GM06990 (cell line): ENCODE results near the gene ODAD4.

Experiments
- DNase-seq: peaks from one replicate; pipeline ENCODE4 v3.0.0-alpha.2; 2011; ENCODE audit not compliant: insufficient read length; ENCODE audit errors: extremely low read depth
- H3K27me3 ChIP-seq: replicated peaks from 2 replicates; pipeline ENCODE4 v1.6.0; 2011; ENCODE audit warnings: low read length; ENCODE audit not compliant: control insufficient read depth, insufficient read depth
- H3K36me3 ChIP-seq: 2 replicates; pipeline ENCODE4 v1.5.1; 2011; ENCODE audit warnings: low read length; ENCODE audit not compliant: control insufficient read depth, insufficient read depth
- H3K4me3 ChIP-seq: replicated peaks from 2 replicates; pipeline ENCODE4 v1.5.1; 2011; ENCODE audit warnings: low read depth, mild to moderate bottlenecking, control low read depth, low read length
- TF ChIP-seq, protein P1 (sequence below): IDR thresholded peaks from 2 replicates; pipeline ENCODE4 v1.5.1; 2011; ENCODE audit warnings: low read length, control low read depth, mild to moderate bottlenecking, inconsistent platforms; ENCODE audit not compliant: insufficient read depth, poor library complexity, severe bottlenecking

The ODAD4 gene

DNA sequence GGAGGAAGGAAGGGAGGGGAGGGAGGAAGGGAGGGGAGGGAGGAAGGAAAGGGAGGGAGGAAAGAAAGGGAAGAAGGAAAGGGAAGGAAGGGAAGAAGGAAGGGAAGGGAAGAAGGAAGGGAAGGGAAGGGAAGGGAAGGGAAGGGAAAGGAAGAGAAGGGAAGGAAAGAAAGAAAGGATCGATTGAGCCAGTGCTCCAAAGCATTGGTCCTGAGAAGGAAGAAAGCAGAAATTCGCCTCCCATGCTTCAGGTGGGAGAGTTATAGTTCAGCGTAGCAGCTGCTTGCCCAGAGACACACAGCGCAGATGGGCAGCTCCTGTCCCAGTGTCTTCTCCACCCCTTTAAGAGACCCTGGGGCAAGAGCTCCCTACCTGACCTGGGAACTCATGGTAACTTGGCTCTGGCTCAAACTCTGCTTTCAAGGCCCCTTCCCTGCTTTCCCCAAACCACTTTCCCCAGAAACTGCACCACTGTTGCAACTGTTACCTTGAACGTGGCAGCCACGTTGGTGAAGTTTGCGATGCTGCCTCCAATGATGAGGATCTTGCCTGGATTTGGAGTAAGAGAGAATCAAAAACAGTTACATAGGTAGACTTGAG is 26.1 kb upstream of the ODAD4 start:
- Histone ChIP-seq H3K36me3 (peaks cover 54% of the 10 kb centered on the region), H3K4me3 (no peak overlapping the region), H3K27me3 (no peaks in the 10 kb centered on the region)
- no peak for DNase-seq
- TF ChIP-seq, protein P1, sequence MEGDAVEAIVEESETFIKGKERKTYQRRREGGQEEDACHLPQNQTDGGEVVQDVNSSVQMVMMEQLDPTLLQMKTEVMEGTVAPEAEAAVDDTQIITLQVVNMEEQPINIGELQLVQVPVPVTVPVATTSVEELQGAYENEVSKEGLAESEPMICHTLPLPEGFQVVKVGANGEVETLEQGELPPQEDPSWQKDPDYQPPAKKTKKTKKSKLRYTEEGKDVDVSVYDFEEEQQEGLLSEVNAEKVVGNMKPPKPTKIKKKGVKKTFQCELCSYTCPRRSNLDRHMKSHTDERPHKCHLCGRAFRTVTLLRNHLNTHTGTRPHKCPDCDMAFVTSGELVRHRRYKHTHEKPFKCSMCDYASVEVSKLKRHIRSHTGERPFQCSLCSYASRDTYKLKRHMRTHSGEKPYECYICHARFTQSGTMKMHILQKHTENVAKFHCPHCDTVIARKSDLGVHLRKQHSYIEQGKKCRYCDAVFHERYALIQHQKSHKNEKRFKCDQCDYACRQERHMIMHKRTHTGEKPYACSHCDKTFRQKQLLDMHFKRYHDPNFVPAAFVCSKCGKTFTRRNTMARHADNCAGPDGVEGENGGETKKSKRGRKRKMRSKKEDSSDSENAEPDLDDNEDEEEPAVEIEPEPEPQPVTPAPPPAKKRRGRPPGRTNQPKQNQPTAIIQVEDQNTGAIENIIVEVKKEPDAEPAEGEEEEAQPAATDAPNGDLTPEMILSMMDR: no peak

DNA sequence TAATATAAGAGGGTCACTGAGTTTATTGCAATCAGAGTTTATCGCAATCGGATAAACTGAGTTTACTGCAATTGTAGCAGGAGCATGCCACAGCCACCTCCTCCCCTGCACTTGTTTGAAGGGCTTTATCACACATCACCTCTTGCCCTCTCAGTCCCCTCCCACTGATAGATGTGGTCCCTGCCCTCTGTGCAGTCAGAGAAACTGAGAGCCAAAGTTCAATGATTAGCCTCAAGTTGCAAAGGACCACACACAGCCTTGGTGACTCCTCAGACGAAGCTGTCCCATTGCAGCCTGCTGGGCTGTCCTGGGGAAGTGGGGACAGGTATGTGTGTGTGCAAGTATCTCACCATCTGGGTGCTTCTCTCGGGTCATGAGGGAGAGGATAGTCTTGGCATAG is 25.2 kb upstream of the ODAD4 start:
- H3K4me3 ChIP-seq: no peak overlapping the region
- TF ChIP-seq, protein P1: no peak

DNA sequence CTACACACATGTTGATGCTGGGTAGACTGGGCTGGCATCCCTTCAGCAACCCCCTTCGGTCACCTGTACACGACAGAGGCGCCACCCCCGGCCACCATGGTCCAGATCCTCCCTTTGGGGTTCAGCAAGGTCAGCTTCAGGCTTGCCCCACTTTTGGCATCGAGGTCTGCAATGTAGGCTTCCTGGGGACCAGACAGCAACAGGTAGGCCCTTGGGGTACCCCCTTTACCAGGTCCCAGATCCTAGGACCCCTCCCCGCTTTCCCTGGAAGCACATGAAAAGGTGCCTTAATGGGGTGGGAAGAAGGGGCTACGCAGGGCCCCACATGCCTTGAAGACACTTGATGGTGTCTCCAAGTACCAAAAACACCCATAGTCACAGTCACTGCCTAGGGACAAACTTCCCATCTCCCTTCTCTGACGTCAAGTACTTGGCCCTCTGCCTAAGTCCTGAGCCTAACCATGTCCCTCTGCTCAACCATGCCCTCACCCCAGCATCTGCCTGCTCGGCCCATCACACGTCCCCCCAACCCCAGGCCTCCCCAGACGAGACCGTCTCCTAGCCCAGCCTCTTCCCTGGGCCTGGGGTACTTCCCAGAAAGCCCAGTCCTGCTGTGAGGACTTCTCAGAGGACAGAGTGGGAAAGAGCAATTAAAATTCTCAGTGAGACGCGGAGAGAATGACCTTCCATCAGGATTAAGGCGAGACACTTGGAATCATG is 23.8 kb upstream of the ODAD4 start:
- H3K27me3 ChIP-seq: no peaks in the 10 kb centered on the region
- H3K4me3 ChIP-seq: no peak overlapping the region
- TF ChIP-seq, protein P1: no peak
- DNase-seq: no peak
- peaks cover 62% of the 10 kb centered on the region for H3K36me3 ChIP-seq

More for the DNA sequence above, 25.2 kb upstream of the ODAD4 start:
- H3K27me3 ChIP-seq: no peaks in the 10 kb centered on the region
- no peak for DNase-seq
- H3K36me3 ChIP-seq: peaks cover 59% of the 10 kb centered on the region

DNA sequence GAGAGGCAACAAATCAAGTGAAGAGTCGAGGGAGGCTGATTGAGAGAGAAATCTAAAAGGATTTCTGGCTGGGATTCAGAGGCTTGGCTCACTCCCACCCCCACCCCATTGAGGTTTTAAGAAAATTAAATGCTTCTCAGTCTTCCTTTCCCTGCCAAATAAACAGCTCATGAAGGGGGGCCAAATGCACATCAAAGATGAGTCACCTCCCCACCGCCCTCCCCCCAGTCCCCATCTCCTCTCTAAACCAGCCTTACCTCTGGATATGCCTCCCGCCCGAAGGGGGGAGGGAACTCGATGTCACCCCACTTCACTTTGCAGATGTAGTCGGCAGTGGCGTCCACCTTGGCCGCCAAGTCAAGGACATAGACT is 23.2 kb upstream of the ODAD4 start:
- Histone ChIP-seq H3K36me3 (peaks cover 62% of the 10 kb centered on the region), H3K27me3 (no peaks in the 10 kb centered on the region), H3K4me3 (no peak overlapping the region)
- TF ChIP-seq, protein P1: no peak
- no peak for DNase-seq

DNA sequence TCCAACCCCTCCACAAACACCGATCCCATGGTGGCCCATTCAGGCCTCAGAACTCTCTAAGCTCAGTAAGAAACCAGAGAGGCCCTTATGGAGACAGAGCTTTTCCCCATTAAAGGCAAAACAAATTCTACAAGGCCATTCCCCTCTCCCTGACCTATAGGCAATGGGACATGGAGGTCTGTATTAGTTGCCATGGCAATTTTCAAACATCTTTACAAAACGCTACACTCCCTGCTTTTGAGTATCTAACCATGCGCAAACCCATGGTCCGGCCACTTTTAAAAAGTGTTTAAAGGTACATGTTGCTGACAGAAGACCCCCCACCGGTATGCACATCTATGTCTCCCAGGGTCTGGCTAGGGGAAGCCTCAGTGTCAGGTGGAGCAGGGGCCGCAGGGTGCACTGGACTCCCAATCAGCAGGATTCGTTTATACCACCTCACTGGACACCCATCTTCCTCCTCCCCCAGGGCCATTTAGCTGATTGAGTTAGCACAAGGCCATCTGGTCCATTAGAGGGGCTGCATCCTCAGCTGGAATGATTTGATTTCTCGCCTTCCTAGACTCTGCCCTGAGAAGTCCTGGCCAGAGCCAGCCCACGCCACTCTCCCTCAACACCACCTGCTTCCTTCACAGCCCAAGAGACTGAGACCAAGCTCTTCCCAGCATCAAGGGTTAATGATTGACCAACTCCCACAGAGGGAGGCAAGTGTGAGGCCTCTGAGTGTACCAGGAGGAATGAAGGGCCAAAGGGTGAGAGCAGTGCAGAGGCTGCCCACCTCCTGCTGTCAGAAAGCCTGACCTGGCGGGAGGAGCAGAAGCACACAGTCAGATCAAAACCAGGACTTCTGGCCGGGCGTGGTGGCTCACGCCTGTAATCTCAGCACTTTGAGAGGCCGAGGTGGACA is 22.5 kb upstream of the ODAD4 start:
- TF ChIP-seq, protein P1: no peak
- Histone ChIP-seq H3K27me3 (no peaks in the 10 kb centered on the region), H3K36me3 (peaks cover 64% of the 10 kb centered on the region), H3K4me3 (no peak overlapping the region)
- DNase-seq: no peak
